Dedifferentiated amniotic fluid mesenchymal stem cell (primary cell): ENCODE measurements around the gene UBB.

Experiments
- DNase-seq: peaks from one replicate; pipeline ENCODE4 v3.0.0-alpha.2; 2016; ENCODE audit errors: extremely low spot score

Gene UBB

DNA sequence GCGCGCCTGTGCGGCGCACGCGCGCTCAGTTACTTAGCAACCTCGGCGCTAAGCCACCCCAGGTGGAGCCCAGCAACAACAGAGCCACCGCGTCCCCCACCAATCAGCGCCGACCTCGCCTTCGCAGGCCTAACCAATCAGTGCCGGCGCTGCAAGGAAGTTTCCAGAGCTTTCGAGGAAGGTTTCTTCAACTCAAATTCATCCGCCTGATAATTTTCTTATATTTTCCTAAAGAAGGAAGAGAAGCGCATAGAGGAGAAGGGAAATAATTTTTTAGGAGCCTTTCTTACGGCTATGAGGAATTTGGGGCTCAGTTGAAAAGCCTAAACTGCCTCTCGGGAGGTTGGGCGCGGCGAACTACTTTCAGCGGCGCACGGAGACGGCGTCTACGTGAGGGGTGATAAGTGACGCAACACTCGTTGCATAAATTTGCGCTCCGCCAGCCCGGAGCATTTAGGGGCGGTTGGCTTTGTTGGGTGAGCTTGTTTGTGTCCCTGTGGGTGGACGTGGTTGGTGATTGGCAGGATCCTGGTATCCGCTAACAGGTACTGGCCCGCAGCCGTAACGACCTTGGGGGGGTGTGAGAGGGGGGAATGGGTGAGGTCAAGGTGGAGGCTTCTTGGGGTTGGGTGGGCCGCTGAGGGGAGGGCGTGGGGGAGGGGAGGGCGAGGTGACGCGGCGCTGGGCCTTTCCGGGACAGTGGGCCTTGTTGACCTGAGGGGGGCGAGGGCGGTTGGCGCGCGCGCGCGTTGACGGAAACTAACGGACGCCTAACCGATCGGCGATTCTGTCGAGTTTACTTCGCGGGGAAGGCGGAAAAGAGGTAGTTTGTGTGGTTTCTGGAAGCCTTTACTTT lies at the start of gene UBB:
Gene UBB (plus strand): TSS at position 452 of the 856 bp plus-strand sequence. CDS start 817 bp downstream, outside the sequence.
- peak; percentile 97 for DNase-seq

DNA sequence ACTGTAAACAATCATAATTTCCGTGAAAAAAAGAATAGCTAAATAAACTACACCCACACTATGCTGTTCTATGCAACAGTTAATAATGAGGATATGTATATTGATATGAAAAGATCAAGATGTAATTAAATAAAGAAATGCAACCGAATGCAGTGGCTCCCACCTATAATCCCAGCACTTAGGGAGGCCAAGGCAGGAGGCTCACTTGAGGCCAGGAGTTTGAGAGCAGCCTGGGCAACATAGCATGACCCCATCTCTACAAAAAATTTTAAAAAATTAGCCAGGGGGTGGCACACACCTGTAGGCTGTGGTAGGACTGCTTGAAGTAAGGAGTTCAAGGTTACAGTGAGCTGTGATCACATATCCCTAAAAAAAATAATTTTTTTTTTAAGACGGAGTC lies 42.5 kb upstream of the UBB start:
- DNase-seq: no peak

DNA sequence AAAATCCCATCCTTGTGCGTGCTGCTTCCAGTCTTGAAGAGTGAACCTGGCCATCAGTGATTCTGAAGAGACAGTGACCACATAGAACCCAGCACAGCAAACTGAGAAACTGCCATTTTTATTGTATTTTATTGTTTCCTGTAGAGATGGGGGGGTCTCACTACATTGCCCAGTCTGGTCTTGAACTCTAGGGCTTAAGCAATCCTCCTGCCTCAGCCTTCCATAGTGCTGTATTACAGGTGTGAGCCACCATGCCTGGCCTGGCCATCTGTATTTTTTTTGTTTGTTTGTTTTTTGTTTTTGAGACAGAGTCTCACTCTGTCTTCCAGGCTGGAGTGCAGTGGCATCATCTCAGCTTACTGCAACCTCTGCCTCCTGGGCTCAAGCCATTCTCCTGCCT lies 41.5 kb upstream of the UBB start:
- no peak for DNase-seq

DNA sequence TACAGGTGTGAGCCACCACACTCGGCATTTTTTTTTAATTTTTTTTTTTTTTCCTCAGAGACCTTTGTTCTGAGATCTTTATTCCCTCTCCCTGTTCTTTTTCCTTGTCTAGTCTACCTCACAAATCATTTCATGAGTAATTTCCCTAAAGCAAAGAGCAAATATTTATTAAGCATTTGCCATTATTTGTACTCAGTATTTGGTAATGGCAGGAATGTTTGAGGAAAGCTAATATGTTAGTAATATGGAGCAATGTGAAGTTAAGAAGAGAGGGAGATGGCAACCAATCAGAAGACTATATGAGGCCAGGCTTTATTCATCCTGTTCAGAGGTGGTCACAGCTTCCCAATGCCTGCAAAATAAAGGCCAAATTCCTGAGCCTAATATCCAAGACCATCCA lies 40.9 kb upstream of the UBB start:
- DNase-seq: no peak

DNA sequence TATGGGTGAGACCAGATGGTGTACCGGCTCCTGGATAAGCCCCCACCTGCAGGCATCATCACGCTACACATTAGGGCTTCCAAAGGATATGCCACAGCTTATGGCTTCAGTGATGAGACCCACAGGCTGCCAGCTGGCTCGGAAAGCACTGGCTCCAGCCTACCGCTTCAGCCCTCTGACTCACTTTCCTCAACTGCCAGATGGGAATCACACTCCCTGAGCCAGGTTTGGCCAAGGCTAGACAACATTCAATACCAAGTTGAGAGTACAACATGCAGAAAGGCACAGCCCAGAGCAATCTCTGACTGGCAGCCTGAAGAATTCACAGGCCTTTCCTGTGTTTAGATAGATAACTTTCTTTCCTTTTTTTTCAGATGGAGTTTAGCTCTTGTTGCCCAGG lies 37.9 kb upstream of the UBB start:
- no peak for DNase-seq

DNA sequence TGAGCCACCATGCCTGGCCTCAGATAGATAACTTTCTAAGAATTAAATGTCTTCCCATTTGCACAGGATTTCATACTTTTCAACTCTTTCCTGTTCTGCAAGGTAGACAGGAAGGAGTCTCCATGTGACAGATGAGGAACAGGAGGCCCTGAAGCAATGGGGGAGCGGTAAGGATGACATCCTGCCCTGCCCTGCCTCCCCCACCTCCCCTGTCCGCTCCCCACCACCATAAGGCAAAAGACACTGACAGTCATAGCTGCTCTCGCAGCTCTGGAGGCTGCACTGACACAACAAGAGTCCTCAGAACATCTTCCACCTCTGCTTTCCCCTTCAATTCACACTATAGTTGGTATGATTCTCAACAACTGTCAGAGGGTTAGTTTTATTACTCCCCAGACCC lies 37.3 kb upstream of the UBB start:
- DNase-seq: no peak

DNA sequence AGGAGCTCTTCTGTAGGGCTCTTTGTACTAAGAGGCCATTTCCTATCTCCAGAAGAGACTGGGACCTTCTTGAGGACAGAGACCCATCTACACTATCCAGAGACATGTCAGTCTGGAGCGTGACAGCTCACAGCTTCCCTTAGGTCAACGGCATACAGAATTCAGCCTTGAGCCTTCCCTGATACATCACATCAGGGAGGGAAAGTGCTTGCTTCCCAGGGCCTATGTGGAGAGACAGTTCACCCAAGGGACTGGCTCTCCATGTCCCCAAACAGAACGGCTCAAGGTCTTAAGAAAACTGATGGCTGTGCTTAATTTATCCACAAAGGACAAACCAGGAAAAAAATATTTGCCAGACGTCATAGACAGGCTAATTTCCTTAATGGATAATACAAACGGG lies 35.3 kb upstream of the UBB start:
- DNase-seq: no peak

DNA sequence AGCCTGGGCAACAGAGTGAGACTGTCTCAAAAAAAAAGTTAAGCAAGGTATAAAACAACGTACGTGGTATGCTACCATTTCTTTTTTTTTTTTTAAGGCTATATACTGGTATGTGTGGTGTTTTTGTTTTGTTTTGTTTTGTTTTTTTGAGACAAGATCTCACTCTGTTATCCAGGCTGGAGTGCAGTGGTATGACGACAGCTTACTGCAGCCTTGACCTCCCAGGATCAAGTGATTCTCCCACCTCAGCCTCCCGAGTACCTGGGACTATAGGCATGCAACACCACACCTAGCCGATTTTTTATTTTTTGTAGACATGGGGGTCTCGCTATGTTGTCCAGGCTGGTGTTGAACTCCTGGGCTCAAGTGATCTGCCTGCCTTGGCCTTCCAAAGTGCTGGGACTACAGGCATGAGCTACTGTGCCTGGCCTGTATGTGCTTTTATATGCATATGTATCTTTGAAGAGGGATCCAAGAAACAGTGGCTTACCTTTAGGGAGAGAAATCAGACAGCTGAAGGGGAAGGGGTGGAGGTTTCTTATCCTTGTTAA lies 34.1 kb upstream of the UBB start:
- no peak for DNase-seq

DNA sequence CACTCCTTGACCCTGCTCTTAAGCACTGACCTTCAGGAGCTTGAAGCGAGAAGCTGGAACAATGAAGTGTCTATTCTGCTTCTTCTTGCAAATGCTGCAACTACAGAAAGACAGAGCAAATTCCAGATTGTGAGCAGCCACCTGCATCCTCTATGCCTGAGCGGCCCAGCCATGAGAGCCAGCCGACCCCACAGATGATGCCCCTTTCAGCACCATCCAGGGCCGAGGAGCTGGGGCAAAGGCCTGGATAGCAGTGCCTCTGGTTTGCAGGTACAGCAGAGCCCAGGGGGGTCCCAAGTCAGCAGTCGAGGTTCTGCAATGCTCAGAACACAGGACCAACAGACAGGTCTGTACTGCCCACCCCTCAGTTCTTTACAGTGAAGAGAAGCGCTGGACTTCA lies 32.3 kb upstream of the UBB start:
- DNase-seq: no peak

DNA sequence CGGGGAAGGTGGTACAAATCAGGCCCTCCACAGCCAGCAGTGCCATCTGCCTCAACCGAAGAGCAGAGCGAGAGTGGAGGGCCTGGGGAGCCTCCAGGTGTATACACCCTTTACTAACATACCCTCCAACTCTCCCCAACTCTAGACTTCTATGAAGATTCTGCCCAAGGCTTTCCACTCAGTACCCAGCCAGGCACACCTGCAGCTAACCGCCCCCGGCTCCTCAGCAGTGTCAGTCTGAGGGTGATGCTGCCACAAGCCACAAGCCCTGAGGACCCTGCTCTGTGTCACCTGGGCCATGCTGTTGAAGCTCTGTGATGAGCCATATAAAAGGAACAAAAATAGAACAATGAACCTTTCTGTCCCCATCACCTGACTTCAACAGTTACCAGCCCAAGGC lies 31.5 kb upstream of the UBB start:
- no peak for DNase-seq

DNA sequence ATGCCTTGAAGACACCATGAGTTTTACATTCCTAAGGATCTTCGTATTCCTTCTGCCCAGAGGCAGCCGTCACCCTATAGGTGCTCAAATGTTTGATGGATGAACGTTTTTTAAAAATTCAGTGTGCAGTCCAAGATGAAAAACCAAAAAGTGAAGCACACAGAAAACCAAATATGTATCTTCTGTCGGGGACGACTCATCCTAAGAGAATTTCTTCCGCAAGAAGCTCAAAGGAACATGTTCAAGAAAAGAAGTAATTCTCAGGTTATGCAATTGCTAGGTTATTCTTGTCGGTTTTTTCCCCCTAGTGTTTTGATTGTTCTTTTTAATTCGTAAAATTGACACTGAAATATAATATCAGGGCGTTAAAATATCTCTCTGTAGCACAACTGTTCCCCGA lies 29.1 kb upstream of the UBB start:
- no peak for DNase-seq

DNA sequence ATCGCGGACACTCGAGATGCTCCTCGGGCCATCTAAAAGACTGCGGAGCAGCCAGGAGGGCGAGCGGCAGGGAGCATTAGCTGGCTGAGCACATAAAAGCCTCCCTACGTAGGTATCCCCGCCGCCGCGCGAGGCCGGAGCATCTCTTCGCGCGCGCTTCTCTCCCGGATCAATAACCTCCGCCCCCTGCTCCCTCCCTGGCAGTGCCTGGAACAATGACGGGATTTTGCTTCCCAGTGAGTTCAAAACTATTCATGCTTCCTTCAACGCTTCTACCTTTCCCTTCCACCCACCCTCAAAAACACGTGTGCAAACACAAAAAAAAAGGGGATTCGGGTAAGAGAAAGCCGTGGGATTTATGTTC lies 28.6 kb upstream of the UBB start:
- no peak for DNase-seq

DNA sequence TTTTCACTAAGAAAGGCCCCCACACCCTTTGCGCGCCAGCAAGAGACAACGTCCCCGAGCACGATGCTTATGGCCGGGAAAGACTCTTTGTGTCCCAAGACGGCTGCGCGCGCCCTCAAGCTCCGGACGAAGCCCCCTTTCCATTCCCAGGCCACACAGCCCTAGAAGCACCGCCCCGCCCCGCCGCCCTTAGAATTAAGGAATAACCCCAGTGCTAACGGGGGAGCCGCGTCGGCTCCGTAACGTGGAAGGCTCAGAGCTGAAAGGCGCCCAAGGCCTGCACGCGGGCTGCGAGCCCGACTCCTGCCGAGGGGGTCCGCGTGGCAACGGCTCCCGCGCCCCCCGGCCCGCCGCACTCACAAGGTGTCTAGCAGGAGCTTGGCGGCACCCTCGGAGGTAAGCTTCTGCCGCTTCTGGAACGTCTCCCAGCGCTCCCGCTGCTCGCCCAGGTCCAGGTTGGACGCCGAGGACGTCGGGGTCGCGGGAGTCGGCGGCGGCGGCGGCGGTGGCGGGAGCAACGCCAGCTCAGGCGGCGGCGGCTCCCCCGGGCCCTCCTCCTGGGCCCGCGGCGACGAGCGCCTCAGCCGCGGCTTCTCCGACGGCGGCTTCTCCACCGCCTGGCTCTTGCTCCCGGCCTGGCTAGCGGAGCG lies 28.1 kb upstream of the UBB start:
- no peak for DNase-seq

DNA sequence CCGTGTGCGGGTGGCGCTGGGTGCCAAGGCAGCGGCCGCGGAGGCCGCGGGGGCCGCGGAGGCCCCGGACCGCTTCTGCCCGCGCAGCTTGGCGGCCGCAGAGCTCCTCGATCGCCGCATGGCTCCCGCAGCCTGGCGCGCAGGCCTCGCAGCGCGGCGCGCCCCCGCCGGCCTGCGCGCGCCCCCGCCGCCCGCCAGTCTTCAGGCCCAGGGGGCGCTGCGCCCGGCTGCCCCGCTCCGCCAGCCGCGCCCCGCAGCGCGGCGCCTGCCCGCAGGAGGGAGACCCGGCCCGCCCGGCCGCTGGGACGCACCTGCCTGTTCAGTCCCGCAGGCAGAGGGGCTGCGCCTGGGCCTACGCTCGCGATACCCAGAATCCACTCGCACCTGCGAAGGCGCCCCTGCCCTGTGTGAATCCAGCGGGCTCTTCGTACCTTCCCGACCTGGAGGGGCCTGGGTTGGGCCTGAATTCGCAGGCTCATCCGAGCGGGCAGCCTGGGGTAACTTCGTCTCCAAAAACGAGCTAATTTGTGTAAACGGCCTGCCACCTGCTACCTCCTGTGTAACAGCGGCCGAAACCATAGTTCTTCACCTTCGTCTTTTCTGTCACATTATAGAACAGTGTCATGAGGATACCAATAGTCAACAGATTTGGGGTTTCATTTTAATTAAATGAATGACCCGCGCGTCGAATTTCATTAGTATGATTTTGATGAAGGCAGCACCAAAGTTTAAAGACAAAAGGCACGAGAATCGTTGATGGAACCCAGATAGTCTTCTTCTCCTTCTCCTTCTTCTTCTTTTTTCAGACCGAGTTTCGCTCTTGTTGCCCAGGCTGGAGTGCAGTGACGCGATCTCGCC lies 27.3 kb upstream of the UBB start, which contains the start of gene CENPV:
Gene CENPV (minus strand): TSS at position 153 of the 858 bp plus-strand sequence. CDS start 33 bp downstream, at position 120.
- DNase-seq: no peak

DNA sequence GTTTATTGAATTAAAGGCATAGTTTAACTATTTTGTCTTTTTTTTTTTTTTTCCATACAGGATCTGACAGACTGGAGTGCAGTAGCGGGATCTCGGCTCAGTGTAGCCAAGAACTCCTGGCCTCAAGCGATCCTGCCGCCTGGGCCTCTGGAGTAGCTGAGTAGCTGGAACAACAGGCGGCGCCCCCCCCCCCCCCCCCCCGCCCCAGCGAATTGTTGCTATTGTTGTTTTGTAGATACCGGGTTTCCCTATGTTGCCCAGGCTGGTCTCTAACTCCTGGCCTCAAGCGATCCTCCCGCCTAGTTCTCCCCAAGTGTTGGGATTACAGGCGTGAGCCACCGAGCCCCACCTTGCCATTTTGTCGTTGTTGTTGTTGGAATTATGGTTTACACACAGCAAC lies 26.3 kb upstream of the UBB start:
- DNase-seq: no peak

DNA sequence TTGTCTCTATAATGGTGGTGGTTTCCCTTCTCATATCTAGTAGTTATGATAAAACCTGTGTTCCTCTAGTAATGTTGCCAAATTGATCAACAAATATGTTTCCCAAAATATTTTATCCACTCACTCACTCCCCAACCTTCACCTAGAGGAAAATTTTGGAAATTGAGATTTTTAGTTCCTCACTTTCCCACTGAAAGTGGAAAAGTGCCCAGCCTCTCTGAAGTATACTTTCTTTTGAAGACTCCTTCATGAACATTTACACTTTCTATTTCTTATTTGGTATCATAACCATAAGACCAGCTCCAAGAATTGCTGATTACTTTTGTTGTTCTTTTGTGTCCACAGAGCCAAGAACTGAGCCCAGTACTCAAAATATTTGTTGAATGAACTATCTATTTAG lies 22.5 kb upstream of the UBB start:
- no peak for DNase-seq

DNA sequence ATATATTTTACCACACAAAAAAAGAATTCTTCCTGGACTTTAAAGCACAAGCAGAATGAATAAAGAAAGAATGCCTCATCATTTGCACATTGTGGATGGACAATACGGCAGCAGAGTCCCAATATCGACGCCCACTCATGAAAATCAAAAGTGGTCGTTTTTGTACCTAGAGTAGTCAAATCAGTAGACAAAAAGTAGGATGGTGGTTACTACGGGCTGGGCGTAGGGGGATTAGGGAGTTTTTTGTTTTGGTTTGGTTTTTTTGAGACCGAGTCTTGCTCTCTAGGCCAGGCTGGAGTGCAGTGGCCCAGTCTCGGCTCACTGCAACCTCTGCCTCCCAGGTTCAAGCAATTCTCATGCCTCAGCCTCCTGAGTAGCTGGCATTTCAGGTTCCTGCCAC lies 19.0 kb upstream of the UBB start:
- DNase-seq: no peak

DNA sequence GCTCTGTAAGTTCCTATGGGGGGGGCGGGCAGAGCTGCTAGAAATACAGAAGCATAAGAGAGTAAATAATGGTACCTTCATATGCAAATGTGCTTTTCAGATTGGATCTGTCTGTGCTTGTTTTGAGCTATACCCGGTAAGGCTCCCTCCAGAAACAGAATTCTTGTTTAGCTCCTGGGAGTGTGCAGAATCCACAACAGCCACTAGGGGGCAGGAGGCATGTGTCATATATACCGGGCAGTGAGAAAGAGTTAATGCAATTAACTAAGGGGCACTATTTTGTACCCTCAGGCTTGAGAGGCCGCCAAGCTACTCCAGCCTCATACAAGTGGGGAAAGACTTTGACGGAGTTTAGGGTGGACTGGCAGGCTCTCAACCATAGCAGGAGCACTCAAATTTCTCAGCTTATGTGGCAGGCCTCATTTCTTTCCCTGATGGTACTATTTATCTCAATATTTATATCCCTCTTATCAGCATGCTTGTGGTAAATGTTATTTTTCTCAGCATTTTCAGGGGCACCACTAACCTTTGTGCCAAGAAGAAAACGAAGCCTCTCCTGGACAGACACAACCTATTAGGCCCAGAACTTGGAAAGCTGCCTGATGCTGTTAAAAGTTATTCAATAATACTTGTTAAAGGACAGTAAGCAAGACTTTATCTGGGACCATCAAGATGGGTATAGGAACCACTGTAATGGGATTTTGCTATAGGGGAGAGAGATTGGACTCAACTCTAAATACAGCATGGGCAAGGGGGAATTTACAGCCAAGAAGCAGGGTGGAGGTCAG lies 16.9 kb upstream of the UBB start:
- peak; percentile 76 for DNase-seq

DNA sequence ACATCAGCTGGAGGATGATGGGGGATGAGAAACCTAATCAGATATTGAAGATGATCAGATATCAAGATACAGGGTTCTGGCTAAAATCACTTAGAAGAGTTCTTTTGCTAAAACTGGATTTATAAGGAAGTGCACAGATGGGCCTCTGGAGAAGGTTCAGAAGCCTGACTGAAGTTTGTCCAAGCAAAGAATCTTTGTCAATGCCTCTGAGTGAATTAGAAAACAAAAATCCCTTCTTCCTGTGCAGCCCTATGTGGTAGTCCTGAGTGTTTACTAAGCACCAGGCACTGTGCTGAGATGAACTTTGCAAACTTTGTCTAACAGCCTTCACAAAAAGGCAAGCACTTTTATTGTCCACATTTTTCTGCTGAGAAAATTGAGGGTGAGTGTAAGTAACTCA lies 16.3 kb upstream of the UBB start:
- no peak for DNase-seq

DNA sequence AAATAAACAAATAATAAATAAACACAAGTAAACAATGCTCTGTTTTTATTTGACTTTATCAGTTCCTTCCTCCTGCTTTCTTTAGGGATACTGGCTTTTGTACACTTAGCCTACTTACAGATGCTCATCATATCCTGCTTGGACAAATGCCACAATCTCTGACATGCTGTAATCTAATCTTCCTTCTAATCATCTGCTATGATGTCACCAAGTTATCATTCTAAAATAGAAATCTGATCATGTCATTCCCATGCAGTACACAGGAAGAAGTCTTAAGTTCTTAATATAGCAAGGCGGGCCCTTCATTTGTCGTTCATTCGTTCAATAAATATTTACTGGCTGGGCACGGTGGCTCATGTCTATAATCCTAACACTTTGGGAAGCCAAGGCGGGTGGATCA lies 9.1 kb upstream of the UBB start:
- DNase-seq: no peak

DNA sequence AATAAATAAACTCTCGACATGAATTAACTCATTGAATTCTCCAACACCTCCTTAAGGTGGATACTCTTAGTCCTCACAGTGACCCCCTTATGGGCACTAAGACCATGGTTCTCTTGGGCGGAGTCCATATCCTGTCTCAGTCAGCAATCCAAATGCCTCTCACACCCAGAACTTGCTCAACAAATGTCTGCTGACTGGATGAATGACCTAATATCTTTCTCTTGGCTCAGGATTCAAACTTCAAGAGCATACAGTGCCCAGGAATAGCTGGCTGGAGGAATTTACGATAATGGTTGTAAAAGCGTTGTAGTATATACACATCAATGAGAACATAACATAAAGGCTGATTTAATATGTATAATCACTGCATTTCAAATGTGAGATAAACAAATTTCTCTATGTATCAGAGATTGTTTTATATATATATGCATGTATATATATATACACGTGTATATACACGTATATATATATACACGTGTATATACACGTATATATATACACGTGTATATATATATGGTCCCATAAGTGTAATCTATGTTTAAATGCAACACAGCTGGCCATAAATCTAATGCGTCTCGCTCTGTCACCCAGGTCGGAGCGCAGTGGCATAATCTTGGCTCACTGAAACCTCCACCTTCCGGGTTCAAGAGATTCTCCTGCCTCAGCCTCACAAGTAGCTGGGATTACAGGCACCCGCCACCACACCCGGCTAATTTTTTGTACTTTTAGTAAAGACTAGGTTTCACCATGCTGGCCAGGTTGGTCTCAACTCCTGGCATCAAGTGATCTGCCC lies 6.5 kb upstream of the UBB start:
- DNase-seq: peak; percentile 17
